HG02970 (cell line): ENCODE data around the gene GALNT14.

Source experiments
- ATAC-seq: cut with Tn5 transposase; IDR thresholded peaks from one replicate; pipeline ENCODE4 v1.9.1; 2021; ENCODE audit warnings: mild to moderate bottlenecking, moderate library complexity, moderate number of reproducible peaks; ENCODE audit not compliant: unreplicated experiment, low FRiP score

GALNT14 gene

DNA sequence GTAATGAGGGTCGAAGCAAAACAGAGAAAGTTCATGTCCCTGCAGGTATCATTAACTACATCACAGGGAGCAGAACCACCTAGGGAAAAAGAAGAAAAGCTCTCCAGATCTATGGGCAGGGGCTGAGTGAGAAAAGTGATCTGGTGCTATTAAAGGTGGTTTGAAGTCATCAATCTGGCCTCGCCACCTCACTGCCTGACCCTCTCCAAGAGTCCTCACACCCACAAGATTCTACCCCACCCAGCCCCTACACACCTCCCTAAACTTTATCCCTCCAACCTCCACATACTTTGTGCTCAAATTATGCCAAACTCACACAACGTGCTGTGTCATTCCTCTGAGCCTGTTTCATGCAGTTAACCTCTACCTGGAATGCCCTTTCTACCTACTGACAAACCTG, 2.2 kb downstream of the GALNT14 start:
- no peak for ATAC-seq

DNA sequence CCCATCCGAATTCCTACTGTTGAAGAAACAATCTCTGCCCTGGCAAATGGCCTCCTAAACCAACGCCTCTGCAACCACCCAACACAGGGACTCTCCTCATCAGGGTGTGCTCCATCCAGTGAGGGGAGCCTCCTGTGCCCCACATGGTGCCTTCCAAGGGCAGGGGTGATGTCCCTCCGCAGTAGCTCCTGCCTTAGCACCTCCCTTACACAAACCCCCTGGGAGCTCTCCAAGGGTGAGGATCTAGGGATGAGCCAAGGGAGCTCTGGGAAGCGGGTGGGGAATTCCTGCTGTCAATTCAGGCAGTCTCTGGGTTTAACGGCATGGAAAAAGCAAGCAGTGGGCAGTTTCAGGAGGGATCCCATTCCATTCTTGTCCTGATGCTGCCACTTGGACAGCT, 3.8 kb downstream of the GALNT14 start:
- ATAC-seq = no peak

DNA sequence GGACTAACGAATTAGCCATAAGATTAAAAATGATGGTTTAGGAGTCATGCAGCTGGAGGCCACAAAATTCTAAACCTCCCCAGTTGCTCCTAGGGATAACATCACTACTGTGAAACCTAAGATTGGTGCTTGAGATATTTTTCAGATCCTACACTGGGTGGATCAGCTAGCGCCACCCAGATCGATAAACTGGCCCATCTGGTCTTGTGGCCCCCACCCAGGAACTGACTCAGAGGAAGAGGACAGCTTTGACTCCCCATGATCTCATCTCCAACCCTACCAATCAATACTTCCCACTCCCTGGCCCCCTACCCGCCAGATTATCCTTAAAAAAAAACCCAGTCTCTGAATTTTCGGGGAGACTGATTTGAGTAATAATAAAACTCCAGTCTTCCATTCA, 5.5 kb downstream of the GALNT14 start:
- ATAC-seq = no peak

DNA sequence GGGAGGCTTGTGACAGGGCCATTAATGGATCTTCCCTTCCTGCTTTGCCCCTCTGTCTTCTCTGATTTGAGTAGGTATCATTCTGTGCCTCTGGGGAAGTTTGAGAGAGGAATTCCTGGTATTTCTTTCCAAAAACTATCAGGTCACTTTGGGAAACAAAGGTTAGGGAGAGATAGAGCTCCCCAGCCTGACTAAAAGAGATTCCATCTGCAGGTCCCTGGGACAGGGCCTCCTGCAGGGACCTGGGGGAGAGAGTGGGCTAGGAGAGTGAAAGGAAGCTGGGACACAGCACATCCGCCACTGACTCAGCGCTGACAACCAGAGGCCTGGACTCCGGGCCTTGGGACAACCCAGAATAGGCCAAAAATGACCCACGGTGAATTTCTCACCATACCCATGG, 6.4 kb downstream of the GALNT14 start:
- ATAC-seq = no peak

DNA sequence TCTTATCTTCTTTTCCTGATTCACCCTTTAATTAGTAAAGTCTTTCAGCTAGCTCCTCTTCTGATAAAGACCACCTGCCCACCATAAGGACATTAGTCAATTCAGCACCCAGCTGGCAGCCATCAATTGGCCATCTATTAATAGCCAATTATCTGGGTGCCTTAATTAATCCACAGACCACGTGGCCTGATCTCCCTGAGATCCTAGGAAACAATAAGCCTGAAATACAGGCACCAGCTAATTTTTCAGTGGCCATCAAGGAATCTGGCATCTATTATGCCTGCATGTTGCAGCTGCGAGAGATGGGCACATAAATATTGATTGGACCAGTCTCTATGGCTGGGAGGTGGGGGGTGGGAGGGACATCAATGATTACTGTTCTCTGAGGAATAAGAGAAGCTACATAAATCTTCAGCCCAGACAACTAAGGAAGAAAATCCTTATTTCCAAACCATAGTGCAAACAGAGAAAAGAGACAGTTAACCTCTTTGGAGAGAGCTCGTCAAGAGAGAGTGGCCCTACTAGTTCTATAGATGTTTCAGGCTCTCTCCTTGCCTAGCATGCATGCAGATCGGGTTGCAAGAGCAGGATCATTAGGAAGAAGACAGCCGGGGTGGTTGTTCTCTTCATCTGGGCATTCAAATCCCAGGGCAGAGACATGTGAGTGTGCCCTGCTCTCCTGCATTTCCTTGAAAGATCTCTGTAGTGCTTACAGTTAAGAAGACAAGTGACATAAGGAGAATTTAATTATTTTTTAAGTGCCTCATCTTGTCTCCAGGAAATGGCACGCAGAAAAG, 8.7 kb downstream of the GALNT14 start:
- no peak for ATAC-seq

DNA sequence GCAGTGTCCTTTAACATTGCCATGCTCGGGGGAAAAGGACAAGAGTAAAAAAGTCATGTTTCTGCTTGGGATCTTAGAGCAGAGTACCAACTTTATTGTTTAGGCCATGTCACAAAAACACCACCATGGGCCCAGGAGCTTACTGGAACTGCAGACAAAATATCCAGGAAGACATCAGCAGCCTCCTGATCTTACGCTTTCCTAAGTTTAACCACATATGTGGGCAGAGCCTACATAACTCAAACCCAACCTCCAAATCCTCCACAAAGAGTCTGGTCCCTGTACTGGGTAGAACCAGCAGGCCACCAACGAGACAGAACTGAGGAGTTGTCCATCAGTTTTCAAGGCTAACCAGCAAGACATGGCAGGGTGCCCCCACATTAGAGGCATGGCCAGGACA, 10.3 kb downstream of the GALNT14 start:
- no peak for ATAC-seq

DNA sequence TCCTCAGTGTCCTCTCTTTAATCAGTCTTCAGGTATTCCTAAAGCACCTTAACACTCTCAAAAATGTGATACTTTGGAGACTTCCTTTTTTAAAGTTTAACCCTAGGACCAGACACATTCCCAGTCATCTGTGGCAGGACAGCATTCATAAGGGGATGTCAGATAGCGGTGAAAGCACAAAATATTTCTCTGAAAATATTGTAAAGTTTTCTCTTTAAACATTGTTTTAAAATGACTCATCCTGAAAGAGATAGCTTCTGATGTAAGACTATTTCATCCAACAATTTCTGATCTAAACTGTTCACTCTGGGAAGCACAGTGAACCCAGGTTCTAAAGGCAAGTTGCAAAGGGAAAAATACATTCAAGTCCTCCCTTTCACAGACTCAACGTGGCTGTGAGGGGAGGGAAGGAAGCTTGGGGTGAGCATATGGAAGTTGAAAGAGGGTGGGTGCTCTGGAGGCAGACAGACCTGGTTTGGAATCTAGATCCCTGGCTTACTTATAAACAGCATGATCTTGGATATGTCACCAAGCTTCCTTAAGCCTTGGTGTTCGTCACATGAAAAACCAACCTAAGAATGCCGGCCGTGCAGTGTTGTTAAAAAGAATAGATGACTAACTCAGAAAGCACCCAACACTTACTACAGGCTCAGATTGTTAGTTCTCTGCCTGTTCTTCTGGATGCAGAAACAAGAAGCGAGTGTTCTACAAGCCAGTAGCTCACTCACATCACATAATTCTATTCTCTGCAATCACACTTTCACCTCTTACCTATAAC, 12.1 kb downstream of the GALNT14 start:
- no peak for ATAC-seq

DNA sequence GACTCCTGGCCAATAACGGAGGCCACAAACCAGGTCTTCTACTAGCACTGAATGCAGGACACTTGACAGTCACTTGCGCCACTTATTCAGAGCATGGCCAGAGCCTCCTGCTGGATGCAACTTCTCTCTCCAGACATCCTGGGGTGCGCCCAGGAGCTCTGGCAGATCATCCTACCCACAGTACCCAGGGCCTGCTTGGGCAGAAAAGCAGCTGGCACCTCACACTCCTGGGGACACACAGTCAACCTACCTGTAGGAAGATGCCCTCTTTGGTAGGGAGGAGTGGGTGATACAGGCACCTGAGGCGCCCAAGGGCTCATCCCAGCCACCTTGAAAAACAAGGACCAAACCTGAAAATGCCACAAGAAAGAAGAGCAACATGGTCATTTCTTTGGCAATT, 13.3 kb downstream of the GALNT14 start:
- ATAC-seq = no peak

DNA sequence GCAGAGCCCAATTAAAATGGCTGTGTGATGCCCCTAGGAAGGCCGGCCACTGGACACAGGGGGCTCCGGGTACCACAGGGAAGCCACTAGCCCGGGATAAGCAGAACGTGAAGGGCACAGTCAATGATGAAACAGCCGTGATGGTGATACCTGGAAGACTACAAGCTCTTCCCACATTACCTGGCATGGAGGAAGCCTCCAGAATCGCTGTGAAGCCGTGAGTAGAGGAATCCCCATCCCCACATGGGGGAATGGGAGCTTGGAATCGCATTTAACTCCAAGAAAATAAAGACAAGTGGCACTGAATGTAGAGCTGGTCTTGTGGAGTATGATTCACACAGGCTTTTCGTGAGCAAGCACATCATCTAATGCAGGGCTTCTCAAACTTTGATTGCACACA, 16.1 kb downstream of the GALNT14 start:
- no peak for ATAC-seq

DNA sequence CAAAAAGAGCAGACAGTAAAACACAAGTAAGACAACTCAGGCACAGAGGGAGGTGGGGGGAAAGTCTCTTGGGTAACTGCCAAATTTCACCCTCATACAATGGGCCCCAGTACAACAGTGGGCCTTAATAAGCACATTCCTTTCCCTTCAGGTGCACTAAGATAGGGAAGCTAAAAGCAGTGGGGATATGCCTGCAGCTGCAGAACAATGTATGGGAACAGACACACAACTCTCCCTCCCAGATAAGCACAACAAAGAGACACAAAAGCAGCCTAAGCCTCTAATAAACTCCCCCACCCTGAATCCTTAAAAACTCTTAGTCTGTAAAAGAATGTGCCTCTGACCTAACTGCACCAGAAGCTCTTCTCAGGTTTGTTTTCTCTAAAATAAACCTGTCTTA, 24.5 kb downstream of the GALNT14 start:
- ATAC-seq = no peak

DNA sequence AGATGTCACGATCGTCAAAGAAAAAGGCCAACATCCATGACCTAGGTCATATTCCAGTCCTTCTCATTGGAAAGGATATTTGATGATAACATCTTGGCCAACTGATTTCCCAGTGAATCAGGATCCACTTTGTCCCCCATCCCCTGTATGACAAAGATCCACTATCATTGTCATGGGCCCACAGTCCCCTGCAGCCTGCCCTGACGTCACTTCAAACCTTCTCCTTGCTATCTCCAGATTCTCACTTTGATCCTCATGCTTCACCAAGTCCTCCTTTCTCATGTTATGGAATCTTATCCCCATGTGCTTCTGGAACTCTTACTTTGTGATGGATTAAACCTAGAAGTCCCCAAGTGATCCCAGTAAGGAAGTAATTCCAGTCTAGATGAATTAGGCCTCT, 25.7 kb downstream of the GALNT14 start:
- ATAC-seq = no peak

DNA sequence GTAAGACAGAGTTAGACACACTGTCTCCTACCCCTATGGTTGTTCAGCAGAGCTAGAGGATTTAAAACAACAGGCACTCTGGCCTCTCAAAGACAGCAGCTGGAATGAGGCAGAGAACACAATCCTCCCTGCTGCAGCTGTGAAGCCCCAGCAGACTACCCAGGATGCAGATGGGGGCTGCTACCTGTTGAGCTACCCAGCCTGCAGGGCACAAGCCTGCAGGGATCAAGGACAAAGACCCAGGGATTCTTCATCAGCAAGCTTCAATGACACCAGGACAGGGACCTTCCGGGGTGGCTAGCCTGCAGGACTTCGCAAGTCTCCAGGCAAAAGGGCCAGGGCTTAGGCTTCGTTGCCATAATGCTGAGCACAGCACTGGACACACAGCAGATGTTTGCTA, 27.2 kb downstream of the GALNT14 start:
- no peak for ATAC-seq

DNA sequence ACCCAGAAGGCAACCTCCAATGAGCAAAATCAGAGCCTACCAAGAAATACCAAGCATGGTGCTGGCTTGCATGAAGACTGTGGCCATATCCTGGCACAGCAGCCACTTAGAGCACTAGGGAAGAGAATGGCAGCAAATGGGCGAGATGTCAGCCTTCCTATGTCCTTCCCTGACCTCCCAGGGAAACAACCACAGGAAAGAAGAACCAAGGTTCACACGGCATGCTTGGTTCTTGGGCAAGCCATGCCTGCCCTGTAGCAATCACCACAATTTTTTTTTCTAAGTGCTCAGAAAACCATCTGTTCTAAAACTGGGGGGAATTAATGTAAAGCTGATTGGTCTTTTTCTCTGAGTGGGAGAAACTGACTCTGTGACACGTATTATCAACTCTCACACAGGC, 27.8 kb downstream of the GALNT14 start:
- ATAC-seq = no peak

DNA sequence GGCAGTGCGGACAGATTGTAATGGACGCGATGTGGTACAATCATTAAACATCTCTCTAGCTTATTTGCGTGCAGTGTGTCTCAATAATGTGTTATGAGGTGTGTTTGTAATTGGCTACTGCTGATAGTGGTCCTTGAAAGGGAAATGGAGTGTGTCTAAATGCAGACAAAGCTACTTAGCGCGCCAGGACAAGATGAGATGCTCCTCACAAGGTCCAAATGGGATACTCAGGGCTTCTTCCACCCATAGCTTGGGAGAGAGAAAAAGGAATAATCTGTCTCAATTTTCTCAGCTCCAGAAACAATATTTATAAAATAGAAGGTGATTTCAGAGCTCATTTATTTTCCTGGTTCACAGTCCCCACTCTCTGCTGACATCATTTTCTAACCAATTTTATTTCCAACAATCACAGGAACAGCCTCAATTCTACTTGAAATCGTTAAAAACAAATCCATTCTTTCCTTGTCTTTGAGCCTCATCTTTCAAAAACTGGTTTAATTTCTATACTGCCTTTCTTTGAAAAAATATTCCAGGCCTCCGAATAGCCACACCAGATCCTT, 28.5 kb downstream of the GALNT14 start:
- no peak for ATAC-seq

DNA sequence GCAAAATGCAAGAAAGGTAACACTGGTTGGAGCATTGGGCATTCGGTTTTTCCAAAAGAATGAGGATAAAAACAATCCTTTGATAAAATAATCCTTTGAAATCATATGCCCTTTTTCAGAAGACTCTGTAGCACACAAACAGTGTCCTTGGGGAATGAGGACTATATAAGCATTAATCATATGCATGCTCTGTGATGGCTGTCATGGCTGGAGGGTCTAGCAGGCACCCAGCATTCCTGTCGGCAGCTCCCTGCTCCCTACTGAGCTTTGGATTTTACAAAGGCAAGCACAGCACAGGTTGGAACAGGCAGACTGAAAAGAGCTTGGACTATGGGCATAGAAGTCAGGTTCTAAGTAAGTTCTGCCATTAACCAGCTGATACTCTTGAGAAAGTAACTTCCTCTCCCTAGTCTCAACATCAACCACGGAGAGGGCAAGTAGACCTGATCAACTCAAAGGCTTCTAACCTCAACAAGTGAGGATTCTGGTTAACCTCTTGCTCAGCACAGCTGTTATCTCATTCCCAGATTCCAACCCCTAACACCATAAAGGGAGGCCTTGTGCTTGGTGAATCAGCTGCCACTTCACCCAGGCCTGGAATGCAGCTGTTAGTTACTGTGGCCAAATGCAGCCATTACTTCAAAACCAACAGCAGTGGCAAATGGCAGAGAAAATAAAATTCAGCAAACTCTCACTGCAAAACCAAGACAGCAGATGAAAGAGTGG, 29.5 kb downstream of the GALNT14 start:
- no peak for ATAC-seq

DNA sequence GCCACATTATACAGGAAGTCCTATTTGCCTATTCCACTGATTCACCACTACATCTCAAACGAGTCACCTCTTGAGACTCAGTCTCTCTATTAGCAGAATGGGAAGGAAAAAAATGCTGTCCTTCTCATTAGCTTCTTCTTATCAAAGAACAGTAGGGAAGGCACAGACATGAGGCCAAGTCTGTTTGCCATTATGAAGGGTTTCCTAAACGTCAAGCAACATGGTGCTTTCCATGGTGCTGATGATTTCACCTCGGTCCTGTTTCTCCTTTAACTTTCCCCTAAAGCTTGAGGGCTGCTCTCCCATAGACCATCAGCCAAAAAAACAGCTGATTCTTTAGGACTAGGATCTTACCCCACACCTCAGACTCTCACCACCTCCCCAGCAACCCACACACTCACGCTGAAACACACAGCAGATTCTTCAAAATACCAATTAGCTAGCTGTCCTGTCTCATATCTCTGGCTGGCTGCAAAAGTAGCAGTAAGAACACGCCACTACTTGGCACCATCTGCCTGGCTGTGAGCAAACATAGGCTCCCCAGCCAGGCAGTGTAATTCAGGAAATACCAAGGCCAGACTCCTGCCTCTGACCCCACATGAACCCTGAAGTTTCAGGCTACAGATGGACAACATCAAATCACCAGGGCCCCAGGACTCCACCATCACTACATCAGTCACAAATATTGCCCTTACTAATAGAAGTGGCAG, 30.5 kb downstream of the GALNT14 start:
- no peak for ATAC-seq

DNA sequence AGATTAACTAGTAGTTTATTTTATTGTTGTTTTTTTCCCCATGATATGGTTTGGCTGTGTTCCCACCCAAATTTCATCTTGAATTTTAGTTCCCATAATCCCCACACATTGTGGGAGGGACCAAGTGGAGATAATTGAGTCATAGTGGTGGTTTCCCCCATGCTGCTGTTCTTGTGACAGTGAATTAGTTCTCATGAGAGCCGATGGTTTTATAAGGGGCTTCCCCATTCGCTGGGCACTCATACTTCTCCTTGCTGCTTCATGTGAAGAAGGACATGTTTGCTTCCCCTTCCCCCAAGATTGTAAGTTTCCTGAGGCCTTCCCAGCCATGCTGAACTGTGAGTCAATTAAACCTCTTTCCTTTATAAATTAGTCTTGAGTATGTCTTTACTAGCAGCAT, 36.5 kb downstream of the GALNT14 start:
- no peak for ATAC-seq

DNA sequence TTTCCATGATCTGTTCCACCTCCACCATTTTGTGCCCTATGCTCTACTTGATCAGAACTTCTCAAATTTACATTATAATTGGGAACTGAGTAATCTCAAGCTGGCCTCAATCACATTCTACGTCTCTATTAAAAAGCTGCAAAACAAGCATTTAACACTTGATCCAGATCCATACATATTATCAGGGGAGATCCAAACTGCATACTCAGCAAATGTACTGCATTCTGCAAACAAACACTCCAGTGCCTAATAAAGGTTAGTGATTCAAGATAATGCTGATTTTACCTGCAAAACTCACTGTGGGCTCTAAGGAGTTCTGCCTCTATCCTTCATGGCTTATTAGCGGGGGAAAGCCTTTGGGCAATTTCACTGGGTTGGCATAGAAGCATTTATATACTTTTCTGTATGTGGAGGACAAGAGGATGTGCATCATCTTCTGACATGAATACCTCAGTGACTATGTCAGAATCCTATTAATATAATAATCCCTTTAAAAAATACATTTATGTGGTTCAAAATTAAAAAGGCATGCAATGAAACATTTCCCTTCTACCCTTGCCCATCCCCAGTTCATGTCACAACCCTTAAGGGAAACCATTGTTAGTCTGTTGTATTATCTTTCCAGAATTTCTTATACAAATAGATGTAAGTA, 40.2 kb downstream of the GALNT14 start:
- no peak for ATAC-seq

DNA sequence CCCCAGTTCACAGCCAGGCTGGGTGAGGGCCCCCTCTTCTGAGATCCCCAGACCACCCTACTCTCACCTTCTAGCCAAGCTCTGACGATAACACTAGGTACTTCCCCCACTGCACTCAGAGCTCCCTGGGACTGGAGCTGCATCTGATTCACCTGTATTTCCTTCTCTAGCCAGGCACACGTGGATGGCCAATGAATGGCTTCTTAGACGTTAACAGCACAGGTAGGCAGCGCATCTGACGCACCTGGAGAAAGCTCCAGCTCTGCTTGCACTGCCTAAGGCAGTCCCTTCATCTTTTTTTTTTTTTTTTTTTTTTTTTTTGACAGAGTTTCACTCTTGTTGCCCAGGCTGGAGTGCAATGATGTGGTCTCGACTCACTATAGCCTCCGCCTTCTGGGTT, 48.1 kb downstream of the GALNT14 start:
- ATAC-seq = no peak

DNA sequence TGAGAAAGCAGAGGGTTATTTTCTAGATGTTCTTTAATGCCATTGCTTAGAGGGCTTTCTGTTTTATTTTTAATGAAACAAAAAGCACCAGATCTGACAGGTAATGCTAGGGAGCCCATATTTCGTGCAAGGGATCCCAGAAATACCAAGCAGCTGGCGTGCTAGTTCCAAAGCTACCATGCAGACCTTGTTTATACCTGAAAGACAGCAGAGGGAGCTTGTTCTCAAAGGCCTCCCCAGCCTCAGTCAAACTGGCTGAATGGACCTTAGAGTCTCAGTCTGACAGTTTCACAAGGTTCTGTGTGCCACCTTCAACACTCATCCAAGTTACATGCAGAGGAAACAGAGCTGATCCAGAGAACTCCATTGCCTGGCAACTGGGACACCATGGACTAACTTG, 48.6 kb downstream of the GALNT14 start:
- ATAC-seq = no peak
